ENCODE results near the gene TMEM44.
"Not testable (repeated sequence)": the region's sequence is repeated elsewhere in the genome, so short reads cannot be mapped to it uniquely, and the experiment has no call there.

The TMEM44 gene

DNA sequence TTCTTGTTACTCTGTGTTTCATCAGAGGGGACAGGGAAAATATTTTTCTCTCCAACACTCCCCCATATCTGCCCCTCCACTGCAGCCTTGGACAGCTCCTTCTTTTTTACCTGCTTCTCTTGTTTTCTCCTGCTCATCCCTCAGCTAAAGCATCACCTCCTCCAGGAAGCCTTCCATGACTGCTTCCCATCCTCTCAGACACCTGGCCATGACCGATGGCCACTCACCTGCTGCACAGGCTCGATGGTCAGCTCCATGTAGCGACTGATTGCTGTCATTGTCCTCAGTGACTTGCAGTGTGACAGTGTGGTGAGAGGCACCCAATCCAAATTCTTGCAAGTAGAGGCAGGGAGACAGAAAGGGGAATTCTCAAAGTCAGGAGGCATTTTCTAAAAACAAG is 22.5 kb downstream of the TMEM44 start:
- H3K27ac ChIP-seq = no peak overlapping the region
- TF ChIP-seq, protein P1, sequence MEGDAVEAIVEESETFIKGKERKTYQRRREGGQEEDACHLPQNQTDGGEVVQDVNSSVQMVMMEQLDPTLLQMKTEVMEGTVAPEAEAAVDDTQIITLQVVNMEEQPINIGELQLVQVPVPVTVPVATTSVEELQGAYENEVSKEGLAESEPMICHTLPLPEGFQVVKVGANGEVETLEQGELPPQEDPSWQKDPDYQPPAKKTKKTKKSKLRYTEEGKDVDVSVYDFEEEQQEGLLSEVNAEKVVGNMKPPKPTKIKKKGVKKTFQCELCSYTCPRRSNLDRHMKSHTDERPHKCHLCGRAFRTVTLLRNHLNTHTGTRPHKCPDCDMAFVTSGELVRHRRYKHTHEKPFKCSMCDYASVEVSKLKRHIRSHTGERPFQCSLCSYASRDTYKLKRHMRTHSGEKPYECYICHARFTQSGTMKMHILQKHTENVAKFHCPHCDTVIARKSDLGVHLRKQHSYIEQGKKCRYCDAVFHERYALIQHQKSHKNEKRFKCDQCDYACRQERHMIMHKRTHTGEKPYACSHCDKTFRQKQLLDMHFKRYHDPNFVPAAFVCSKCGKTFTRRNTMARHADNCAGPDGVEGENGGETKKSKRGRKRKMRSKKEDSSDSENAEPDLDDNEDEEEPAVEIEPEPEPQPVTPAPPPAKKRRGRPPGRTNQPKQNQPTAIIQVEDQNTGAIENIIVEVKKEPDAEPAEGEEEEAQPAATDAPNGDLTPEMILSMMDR (IDR thresholded peaks at IDR 0.05) = no peak
- TF ChIP-seq ZFX (IDR thresholded peaks at IDR 0.05; ENCODE audit: borderline replicate concordance) = no peak

DNA sequence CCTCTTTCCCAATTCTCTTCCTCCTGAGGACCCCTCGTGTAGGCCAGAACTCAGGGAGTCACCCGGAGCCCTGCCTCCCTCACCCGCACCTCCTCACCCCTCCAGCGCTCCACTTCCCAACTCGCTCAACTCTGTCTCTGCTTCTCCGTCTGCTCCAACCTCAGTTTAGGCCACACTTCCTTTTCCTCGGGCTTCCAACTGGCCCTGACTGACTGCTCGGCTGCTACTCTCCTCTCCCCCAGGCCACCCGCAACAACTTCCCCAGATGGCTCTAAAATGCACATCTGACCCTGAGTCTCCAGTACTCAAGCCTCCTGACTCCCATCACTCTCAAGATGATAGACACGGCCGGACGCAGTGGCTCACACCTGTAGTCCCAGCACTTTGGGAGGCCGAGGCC is 23.6 kb downstream of the TMEM44 start:
- H3K27ac ChIP-seq = no peak overlapping the region
- no peak for TF ChIP-seq ZFX (IDR thresholded peaks at IDR 0.05; ENCODE audit: borderline replicate concordance)
- TF ChIP-seq, protein P1 (IDR thresholded peaks at IDR 0.05) = no peak

DNA sequence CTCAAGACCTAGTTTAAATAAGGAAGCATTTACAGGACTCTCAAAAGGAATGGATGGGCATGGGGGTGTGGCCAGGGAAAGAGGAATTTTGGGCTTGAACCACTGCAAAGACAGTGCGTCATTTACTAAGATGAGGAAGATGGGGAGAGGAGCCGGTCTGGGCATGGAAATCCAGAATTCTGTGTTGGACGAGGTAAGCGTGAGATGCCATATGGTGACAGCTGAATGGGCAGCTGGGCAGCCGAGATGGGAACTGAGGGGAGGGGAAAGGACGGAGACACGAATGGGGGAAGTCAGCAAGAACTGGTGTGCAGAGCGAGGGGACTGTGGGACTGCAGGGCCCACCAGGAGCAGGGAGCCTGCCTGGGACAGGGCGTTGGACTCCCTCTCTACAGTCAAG is 24.2 kb downstream of the TMEM44 start:
- H3K27ac ChIP-seq = no peak overlapping the region
- TF ChIP-seq, protein P1 (IDR thresholded peaks at IDR 0.05) = no peak
- no peak for TF ChIP-seq ZFX (IDR thresholded peaks at IDR 0.05; ENCODE audit: borderline replicate concordance)

DNA sequence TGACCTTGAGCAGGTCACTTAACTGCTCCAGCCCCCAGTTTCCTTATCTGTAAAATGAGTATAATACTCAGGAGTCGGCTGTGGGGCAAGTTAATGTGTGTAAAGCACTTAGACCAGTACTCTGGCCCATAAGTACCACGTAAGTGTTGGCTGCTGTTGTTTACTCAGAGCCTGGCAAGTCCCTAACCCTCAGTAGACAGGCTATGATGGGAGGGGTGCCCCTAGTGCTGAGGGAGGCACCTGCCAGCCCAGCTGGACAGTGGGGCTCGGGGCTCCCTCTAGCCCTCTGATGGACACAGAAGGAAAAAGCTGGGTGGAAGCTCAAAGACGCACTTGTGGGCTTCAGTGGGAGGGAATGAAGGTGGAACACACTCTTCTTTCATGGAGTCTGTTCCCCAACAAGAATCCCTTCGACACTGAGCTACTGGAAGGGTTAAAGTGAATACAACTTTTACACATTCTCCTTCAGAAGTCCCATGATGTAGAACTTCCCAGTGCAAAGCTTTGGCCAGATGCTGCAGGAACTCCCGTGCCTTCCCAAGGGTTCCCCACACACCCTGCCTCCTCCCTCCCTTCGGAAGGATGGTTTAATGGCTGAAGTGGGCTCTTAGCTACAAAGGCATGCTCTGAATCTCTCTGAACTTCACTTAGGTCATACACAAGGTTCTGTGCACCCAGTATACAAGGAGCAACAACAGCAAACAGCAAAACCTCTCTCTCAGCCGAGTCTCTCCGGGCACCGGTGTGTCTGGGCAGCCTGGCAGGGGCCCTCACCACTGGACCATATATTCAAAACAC is 25.4 kb downstream of the TMEM44 start:
- TF ChIP-seq, protein P1 (IDR thresholded peaks at IDR 0.05) = no peak
- no peak for TF ChIP-seq ZFX (IDR thresholded peaks at IDR 0.05; ENCODE audit: borderline replicate concordance)
- no peak overlapping the region for H3K27ac ChIP-seq

DNA sequence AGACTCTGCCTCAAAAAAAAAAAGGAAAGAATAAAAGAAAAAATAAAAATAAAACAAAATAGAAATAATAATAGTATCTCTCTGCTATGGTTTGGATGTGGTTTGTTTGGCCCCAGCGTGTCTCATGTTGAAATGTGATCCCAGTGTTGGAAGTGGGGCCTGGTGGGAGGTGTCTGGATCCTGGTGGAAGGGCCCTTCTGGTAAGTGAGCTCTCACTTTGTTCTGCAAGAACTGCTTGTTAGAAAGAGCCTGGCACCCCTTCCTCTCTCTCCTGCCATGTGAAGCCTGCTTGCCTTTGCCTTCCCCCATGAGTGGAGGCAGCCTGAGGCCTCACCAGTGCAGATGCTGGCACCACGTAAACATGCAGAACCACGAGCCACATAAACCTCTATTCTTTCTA is 26.3 kb downstream of the TMEM44 start:
- TF ChIP-seq ZFX (IDR thresholded peaks at IDR 0.05; ENCODE audit: borderline replicate concordance) = no peak
- TF ChIP-seq, protein P1 (IDR thresholded peaks at IDR 0.05) = no peak
- no peak overlapping the region for H3K27ac ChIP-seq

DNA sequence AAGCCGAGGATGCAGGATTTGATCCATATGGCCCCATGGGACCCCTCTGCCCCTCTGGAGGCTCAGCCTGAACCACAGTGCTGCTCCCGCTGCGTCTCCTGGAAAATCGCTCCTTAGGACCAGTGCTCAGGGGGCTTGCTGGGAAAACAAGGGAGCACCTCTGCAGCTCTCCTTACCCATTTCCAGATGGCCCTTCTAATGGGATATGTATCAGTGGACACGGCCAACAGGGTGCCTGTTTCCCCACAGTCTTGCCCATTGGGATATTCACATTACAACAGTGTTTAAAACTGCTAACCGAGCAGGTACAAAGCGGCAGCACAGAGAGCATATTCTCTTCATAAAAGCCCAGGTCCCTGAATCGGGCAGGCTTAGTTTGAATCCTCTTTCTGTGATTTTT is 27.1 kb downstream of the TMEM44 start:
- no peak for TF ChIP-seq ZFX (IDR thresholded peaks at IDR 0.05; ENCODE audit: borderline replicate concordance)
- TF ChIP-seq, protein P1 (IDR thresholded peaks at IDR 0.05) = no peak
- H3K27ac ChIP-seq = no peak overlapping the region

DNA sequence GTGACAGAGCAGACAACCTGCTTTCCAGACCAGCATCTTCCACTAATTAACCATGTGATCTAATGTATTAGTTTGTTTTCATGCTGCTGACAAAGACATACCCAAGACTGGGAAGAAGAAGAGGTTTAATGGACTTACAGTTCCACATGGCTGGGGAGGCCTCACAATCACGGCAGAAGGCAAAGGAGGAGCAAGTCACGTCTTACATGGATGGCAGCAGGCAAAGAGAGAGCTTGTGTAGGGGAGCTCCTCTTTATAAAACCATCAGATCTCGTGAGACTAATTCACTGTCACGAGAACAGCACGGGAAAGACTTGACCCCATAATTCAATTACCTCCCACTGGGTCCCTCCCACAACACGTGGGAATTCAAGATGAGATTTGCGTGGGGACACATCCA is 27.9 kb downstream of the TMEM44 start:
- H3K27ac ChIP-seq = not testable (repeated sequence)

DNA sequence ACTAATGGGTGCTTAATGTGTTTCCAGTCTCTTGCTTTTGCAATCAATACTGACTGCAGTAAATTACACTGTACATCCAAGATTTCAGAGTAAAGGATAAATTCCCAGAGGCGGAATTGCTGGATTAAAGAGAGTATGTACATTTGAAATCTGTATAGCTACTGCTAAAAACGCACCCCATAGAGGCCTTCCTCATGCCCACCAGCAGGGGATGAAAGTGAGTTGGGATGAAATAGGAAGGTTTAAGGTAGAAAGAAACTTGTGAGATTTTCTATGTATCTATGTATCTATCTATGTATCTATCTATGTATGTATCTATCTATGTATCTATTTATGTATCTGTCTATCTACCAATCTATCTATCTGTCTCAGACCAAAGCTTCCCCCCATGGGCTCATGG is 28.4 kb downstream of the TMEM44 start:
- H3K27ac ChIP-seq = no peak overlapping the region
- no peak for TF ChIP-seq ZFX (IDR thresholded peaks at IDR 0.05; ENCODE audit: borderline replicate concordance)
- TF ChIP-seq, protein P1 (IDR thresholded peaks at IDR 0.05) = no peak

Measured in 22Rv1 (cell line).